H1 (cell line): ENCODE data around the gene ACKR3.

Experiments used
- BACH1 ChIP-seq: IDR thresholded peaks from 2 replicates; pipeline ENCODE4 v1.6.1; 2012; ENCODE audit warnings: low read length, improper control_type of control experiment
- CHD2 ChIP-seq: IDR thresholded peaks from 2 replicates; pipeline ENCODE4 v1.6.1; 2012; ENCODE audit warnings: low read length, improper control_type of control experiment
- EP300 ChIP-seq, 2 experiments: IDR thresholded peaks; 1 replicate in 1 of 2; 2 replicates in 1 of 2; pipeline ENCODE4 v1.6.1; 2011 to 2012; ENCODE audit warnings: low read depth in 2 of 2, low read length in 2 of 2, mild to moderate bottlenecking in 2 of 2, borderline replicate concordance in 1 of 2, inconsistent platforms in 1 of 2, moderate library complexity in 1 of 2
- EZH2 ChIP-seq: fragments of 200-600 bp; sonication (generic); IDR thresholded peaks from 2 replicates; pipeline ENCODE4 v1.7.1; 2012; ENCODE audit warnings: low read depth, mild to moderate bottlenecking, moderate library complexity, low read length, inconsistent platforms; ENCODE audit not compliant: severe bottlenecking
- JUN ChIP-seq: IDR thresholded peaks from 2 replicates; pipeline ENCODE4 v1.6.1; 2011; ENCODE audit warnings: low read depth, mild to moderate bottlenecking, improper control_type of control experiment, low read length
- KDM5A ChIP-seq: fragments of 200-600 bp; IDR thresholded peaks from 2 replicates; pipeline ENCODE4 v1.7.1; 2012; ENCODE audit warnings: mild to moderate bottlenecking, low read length, inconsistent platforms, mixed read lengths
- NRF1 ChIP-seq: IDR thresholded peaks from 2 replicates; pipeline ENCODE4 v1.6.1; 2011; ENCODE audit warnings: mild to moderate bottlenecking, low read depth, low read length, improper control_type of control experiment
- TCF12 ChIP-seq: IDR thresholded peaks from 2 replicates; pipeline ENCODE4 v1.6.1; 2011; ENCODE audit warnings: low read depth, mild to moderate bottlenecking, low read length
- ZNF274 ChIP-seq: IDR thresholded peaks from 2 replicates; pipeline ENCODE4 v1.7.0; 2012; ENCODE audit warnings: low read length, borderline replicate concordance; ENCODE audit errors: extremely low read depth
- TF ChIP-seq, protein P1 (sequence below), 3 experiments: IDR thresholded peaks; 1 replicate in 2 of 3; 2 replicates in 1 of 3; pipeline versions ENCODE4 v1.5.1 to v1.6.1; 2011; ENCODE audit warnings: low read length in 3 of 3, mild to moderate bottlenecking in 3 of 3, inconsistent platforms in 2 of 3, low read depth in 1 of 3, moderate library complexity in 1 of 3; ENCODE audit not compliant: insufficient read depth in 1 of 3; ENCODE audit errors: control extremely low read depth in 1 of 3
- TF ChIP-seq, protein P2 (sequence below): IDR thresholded peaks from 2 replicates; pipeline ENCODE4 v1.6.1; 2012; ENCODE audit warnings: inconsistent platforms

DNA sequence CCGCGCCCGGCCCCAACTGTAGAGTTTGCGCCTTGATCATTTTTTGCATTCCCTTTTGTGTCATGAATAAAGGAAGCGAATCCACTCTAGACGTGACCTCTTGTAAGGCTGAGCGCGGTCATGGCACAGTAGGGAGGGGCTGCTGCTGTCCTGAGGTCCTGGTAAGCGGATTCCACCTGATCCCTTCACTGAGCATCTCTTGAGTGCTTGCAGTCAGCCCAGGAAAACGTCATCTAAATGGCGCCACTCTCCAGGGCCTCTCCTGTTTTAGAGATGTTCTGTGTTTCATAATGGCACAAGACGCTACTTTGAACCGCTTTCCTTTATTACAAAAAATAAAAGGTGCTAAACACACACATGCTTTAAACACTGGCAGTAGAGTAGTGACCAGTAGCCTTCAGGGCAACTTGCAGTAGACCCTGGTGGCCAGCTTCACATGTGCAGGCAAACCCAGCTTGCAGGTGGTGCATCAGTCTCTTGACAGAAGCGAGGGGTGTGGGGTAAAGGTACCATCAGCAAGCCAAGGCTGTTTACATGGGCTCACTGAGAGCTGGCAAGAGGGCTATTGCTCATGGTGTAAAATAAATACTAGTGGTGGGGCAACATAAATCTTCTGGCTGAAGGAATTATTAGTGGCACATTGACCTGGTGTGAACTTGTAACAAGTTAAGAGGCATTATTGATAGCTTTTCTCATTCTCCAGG, 43.0 kb upstream of the ACKR3 start:
- TF ChIP-seq BACH1 (no peak), EP300 (IDR thresholded peaks at IDR 0.05; ENCODE audit: borderline replicate concordance in 1 of 2, low read depth in 2 of 2, low read length in 2 of 2) (no peak), TCF12 (no peak), EZH2 (no peak), JUN (no peak), ZNF274 (no peak), NRF1 (no peak), CHD2 (no peak), KDM5A (no peak)
- TF ChIP-seq, protein P1, sequence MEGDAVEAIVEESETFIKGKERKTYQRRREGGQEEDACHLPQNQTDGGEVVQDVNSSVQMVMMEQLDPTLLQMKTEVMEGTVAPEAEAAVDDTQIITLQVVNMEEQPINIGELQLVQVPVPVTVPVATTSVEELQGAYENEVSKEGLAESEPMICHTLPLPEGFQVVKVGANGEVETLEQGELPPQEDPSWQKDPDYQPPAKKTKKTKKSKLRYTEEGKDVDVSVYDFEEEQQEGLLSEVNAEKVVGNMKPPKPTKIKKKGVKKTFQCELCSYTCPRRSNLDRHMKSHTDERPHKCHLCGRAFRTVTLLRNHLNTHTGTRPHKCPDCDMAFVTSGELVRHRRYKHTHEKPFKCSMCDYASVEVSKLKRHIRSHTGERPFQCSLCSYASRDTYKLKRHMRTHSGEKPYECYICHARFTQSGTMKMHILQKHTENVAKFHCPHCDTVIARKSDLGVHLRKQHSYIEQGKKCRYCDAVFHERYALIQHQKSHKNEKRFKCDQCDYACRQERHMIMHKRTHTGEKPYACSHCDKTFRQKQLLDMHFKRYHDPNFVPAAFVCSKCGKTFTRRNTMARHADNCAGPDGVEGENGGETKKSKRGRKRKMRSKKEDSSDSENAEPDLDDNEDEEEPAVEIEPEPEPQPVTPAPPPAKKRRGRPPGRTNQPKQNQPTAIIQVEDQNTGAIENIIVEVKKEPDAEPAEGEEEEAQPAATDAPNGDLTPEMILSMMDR (IDR thresholded peaks at IDR 0.05; ENCODE audit: control extremely low read depth in 1 of 3, insufficient read depth in 1 of 3, low read depth in 1 of 3, low read length in 3 of 3) = no peak
- TF ChIP-seq, protein P2, sequence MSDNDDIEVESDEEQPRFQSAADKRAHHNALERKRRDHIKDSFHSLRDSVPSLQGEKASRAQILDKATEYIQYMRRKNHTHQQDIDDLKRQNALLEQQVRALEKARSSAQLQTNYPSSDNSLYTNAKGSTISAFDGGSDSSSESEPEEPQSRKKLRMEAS = no peak
